ENCODE data around the gene TMEM170A.

GRCh38 chr16:75502916-75503605 lies 38.6 kb upstream of the TMEM170A start:
- no peak for TF ChIP-seq CTCF (IDR thresholded peaks at IDR 0.05; ENCODE audit: insufficient read depth, low read depth, low read length)
- TF ChIP-seq EZH2 (IDR thresholded peaks at IDR 0.05; ENCODE audit: insufficient read depth, low read length), result no peak
